GM10266 (cell line): ENCODE measurements around the gene BMP7.
"Not testable (repeated sequence)": the region's sequence is repeated elsewhere in the genome, so short reads cannot be mapped to it uniquely, and the experiment has no call there.

Experiments used
- DNase-seq: peaks from one replicate; pipeline ENCODE4 v3.0.0; 2012; ENCODE audit errors: extremely low spot score
- TF ChIP-seq, protein P1 (sequence below): IDR thresholded peaks from 2 replicates; pipeline ENCODE4 v1.5.1; 2012; ENCODE audit warnings: mild to moderate bottlenecking, low read depth; ENCODE audit not compliant: control insufficient read depth, insufficient read depth; ENCODE audit errors: missing control alignments

Gene BMP7

DNA sequence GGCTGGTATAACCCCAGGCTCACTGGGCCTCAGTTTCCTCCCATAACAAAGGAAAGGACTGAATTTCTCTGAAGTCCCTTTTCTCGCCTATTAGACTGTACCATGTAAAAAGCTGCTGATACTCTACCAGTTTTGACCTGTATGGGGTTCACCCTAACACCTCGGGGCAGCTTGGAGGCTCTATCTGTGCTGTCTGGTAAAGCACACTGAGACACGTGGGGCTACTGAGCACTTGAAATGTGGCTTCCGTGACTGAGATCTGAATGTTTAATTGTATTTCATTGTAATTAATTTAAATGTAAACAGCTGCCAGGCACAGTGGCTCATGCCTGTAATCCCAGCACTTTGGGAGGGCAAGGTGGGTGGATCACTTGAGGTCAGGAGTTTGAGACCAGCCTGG, 24.0 kb downstream of the BMP7 start:
- no peak for DNase-seq
- TF ChIP-seq, protein P1, sequence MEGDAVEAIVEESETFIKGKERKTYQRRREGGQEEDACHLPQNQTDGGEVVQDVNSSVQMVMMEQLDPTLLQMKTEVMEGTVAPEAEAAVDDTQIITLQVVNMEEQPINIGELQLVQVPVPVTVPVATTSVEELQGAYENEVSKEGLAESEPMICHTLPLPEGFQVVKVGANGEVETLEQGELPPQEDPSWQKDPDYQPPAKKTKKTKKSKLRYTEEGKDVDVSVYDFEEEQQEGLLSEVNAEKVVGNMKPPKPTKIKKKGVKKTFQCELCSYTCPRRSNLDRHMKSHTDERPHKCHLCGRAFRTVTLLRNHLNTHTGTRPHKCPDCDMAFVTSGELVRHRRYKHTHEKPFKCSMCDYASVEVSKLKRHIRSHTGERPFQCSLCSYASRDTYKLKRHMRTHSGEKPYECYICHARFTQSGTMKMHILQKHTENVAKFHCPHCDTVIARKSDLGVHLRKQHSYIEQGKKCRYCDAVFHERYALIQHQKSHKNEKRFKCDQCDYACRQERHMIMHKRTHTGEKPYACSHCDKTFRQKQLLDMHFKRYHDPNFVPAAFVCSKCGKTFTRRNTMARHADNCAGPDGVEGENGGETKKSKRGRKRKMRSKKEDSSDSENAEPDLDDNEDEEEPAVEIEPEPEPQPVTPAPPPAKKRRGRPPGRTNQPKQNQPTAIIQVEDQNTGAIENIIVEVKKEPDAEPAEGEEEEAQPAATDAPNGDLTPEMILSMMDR = no peak

DNA sequence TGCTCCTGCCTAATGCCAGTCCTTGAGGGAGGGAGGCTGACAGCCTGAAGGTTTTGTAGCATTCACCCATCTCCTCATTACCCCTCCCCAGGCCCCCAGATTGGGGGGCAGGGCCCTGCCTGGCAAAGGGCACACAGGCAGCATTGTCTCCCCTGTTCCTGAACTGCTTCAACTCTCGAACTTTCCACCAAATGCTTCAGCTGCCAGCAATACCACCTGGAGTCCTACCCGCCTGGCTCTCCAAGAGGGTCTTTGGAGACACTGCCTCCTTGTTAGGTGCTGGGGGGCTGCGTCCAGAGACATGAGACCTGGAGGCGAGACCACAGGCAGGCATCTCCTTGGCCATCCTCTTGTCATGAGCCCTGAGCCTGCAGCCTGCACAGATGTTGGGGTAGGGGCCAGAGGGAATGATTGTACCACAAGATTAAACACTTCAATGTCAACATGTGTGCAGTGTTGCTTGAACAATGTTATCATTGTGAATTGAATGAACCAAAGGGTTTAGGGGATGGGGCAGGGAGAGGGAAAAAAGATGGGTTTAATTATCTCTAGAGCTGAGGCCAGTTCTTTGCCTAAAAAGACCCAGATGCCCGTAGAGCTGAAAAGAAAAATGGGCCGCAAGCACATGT, 25.0 kb downstream of the BMP7 start:
- TF ChIP-seq, protein P1 = no peak
- no peak for DNase-seq

DNA sequence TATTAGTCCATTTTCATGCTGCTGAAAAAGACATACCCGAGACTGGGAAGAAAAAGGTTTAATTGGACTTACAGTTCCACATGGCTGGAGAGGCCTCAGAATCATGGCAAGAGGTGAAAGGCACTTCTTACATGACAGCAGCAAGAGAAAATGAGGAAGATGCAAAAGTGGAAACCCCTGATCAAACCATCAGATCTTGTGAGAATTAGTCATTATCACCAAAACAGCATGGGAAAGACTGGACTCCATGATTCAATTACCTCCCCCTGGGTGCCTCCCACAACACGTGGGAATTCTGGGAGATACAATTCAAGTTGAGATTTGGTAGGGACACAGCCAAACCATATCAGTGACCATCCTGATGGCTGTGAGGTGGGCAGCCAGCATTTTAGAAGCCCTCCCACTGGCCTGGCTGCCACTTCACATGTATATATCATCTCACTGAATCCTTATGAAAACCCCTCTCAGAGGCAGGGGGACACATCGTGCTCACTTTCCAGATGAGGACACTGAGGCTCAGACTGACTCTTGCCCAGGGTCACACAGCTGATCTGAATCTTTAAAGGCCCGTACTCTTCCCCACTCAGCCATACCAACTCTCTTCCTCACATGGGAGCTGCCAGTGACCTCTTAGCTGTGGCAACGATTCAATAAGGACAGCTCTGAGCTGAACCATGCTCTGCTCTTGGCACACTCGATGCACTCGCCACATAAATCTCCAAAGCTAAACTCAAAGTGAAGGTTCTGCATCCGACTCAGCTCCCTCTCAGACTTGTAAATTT, 25.7 kb downstream of the BMP7 start:
- TF ChIP-seq, protein P1 = no peak
- no peak for DNase-seq

DNA sequence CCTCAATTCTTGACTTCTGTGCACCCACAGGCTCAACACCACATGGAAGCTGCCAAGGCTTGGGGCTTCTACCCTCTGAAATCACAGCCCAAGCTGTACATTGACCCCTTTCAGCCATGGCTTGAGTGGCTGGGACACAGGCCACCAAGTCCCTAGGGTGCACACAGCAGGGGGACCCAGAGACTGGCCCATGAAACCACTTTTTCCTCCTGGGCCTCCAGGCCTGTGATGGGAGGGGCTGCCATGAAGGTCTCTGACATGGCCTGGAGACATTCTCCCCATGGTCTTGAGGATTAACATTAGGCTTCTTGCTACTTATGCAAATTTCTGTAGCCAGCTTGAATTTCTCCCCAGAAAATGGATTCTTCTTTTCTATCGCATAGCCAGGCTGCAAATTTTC, 26.7 kb downstream of the BMP7 start:
- not testable (repeated sequence) for DNase-seq

DNA sequence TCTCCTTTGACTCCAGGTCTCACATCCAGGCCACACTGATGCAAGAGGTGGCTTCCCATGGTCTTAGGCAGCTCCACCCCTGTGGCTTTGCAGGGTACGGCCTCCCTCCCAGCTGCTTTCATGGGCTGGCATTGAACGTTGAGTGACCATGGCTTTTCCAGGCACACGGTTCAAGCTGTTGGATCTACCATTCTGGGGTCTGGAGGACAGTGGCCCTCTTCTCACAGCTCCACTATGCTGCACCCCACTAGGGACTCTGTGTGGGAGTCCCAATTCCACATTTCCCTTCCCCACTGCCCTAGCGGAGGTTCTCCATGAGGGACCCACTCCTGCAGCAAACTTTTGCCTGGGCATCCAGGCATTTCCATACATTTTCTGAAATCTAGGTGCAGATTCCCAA, 27.1 kb downstream of the BMP7 start:
- not testable (repeated sequence) for DNase-seq

DNA sequence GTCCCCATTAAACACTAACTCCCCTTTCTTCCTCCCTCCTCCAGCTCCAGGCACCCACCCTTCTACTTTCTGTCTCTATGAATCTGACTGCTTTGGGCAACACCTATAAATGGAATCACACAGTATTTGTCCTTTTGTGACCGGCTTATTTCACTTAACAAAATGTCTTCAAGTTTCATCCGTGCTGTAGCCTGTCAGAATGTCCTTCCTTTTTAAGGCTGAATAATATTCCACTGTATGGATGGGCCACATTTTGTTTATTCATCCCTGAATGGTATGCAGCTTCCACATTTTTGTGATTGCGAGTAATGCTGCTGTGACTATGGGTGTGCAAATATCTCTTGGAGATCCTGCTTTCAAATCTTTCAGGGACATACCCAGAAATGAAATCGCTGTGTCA, 28.4 kb downstream of the BMP7 start:
- DNase-seq = no peak
- TF ChIP-seq, protein P1 = no peak

DNA sequence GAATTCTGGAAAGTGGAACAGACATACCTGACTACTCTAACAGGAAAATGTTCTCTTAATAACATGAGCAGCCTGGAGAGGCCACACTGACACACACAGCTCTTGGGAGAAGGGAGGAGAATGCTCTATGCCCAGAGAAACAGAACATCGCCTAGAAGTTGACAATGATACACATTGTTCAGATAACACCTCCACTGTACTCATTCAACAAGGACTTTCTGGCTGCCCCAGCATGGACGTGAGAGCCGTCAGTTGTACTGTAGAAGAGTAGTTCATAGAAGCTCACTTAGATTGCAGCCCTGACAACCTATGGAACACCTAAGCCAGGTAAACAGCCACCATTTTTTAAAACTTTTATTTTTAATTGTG, 28.9 kb downstream of the BMP7 start:
- TF ChIP-seq, protein P1 = no peak
- no peak for DNase-seq

DNA sequence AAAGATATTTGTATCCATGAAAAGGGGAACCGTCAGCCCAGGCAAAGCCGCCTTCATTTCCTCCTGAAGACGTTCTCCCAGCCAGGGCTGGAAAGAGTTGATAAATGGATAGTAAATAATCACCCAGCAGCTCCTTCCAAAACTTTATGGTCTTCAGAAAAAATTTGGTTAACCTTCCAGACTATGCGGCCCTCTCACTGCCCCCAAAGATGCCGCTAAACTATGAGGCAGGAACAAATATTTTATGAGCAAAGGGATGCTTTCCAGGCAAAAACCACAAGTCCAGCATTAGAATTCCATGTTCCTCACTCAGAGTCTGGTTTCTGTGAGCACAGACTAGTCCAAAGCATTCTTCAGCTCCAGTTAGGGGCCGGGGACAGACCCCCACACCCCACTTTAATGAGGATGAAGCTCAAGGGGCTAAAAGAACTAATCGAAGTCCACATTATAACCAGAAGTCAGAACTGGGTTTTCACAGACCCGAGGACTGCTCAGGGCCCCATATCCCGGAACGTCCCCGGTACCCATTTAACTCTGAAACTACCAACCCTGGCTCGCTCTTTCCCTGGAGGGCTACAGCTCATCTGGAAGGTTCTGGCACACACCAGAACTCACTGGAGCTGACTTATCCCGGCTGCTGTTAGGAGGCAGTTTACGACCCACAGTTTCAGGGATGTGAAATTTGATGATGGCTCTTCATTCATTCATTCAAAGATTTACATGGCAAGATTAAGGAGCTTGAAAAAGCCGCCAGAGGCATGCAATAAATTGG, 29.4 kb downstream of the BMP7 start:
- TF ChIP-seq, protein P1 = no peak
- no peak for DNase-seq
